GM12865 (cell line): ENCODE measurements around the gene BARX2.

Source experiments
- DNase-seq: peaks from one replicate; pipeline ENCODE4 v3.0.0; 2010; ENCODE audit warnings: low read depth
- H3K4me3 ChIP-seq: 2 replicates; pipeline ENCODE4 v1.5.1; 2011; ENCODE audit warnings: mild to moderate bottlenecking, low read depth, low read length, control low read depth
- TF ChIP-seq, protein P1 (sequence below): IDR thresholded peaks from 2 replicates; pipeline ENCODE4 v1.5.1; 2011; ENCODE audit warnings: low read length, control low read depth, low read depth, inconsistent platforms; ENCODE audit not compliant: insufficient read depth; ENCODE audit errors: missing control alignments

The BARX2 gene

DNA sequence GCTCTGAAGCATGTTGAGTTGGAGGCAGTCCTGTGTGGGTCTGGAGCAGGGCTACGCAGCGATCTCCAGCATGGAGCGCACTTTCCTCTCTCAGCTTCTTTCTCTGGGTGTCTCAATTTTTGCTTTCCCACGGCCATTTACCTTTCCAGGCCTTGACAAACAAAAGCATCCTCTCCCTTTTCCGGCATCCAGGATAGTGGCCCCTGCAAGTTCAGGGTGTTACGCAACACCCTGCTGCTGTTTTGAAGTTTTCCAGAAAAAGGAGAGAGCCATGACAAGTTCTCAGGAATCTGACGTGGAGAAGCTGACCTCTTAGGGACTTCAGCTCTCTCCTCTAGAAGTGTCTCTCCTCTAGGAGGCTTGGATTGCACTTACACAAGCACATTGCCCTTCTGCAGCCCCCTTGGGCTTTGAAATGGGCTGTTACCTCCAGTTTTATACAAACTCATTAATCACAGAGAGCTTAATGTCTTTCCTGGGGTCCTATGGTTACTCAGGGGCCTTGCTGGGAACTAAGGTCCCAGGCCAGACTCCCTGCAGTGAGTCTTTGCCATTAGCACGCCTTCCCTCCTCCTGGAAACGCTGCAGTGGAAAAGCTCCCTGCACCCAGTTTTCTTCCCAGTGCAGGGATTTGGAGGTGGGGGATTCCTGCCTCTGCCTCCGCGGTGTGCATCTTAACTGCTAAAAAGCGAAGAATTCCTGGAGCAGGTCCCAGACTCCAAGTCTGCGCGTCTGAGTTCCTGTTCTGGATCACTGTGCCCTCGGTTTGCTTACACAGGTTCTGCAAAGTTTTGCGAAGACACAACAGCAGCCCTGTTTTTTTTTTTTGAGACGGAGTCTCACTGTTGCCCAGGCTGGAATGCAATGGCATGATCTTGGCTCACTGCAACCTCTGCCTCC is 80.4 kb downstream of the BARX2 start:
- DNase-seq: no peak
- no peak overlapping the region for H3K4me3 ChIP-seq
- TF ChIP-seq, protein P1, sequence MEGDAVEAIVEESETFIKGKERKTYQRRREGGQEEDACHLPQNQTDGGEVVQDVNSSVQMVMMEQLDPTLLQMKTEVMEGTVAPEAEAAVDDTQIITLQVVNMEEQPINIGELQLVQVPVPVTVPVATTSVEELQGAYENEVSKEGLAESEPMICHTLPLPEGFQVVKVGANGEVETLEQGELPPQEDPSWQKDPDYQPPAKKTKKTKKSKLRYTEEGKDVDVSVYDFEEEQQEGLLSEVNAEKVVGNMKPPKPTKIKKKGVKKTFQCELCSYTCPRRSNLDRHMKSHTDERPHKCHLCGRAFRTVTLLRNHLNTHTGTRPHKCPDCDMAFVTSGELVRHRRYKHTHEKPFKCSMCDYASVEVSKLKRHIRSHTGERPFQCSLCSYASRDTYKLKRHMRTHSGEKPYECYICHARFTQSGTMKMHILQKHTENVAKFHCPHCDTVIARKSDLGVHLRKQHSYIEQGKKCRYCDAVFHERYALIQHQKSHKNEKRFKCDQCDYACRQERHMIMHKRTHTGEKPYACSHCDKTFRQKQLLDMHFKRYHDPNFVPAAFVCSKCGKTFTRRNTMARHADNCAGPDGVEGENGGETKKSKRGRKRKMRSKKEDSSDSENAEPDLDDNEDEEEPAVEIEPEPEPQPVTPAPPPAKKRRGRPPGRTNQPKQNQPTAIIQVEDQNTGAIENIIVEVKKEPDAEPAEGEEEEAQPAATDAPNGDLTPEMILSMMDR: no peak

DNA sequence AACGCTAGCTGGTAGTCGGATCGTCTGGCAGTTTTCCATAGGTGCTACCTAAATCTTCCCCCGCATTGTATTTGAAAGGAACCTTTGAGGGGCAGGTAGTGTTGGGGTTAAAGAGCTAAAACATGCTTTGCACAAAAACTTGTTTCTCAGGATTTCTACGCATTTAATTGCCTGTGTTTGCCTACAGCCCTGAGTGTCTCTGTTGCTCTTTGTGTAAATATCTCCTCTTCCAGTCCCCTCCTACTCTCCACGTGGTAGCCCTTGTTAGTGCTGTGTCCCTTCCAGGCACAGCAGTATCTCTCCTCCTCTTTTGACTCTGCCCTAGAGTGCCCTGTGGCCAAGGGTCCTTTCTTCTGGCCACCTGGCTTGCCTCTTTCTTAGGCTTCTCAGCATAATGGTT is 81.7 kb downstream of the BARX2 start:
- H3K4me3 ChIP-seq: no peak overlapping the region
- TF ChIP-seq, protein P1: no peak
- DNase-seq: no peak

DNA sequence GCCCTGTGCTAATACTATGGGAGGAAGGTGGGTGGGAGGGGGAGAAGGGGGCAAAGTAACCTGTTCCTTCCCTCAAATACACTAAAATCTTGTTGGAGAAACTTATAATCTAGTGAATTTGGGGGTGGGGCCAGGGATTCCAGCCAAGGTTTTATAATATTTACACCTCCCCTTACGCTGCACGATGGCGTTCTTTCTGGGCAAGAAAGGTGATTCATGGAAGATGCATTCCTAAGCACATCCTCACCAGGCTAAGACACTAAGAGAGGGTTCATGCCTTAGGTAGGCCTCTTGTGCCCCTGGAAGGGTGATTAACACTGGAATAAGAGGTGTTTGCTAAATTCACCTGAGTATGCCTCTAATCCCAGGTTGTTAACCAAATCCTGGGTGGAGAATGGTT is 82.6 kb downstream of the BARX2 start:
- no peak overlapping the region for H3K4me3 ChIP-seq
- DNase-seq: no peak
- TF ChIP-seq, protein P1: no peak

DNA sequence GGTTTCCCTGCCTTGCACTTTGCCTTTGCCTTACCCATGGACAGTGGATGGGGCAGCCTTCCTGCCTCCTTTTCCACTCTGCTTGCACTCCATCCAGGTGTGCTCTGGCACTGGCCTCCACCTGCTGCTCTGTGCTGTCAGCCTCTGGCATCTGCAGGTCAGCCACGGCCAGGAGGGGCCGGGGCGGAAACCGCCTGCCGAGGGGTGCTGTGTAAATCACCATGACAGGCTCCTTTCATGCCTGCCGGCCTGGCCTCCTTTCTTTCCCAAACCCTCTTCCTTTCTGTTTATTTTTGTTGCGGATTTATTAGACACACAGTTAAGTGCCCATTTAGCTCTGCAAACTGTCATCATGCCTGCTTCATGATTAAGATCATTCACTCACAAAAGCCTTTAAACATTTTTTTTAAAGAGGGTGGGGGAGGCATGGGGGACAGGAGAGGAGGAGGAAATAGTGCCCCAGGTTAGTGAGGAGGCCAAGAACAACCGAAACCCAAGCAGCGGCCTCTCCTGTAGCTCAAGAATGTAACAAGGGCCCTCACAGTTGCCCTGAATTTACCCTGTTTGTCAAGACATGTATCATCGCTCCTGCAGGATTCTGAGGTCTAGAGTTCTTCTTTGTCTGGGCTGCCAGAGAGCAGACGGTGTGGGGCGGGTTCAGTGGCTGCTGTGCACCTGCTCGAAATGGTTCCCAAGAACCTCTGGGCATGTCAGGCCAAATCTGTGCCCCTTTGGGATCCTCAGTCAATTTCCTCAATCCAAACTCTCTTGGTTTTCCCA is 83.3 kb downstream of the BARX2 start:
- H3K4me3 ChIP-seq: no peak overlapping the region
- TF ChIP-seq, protein P1: no peak
- DNase-seq: no peak

DNA sequence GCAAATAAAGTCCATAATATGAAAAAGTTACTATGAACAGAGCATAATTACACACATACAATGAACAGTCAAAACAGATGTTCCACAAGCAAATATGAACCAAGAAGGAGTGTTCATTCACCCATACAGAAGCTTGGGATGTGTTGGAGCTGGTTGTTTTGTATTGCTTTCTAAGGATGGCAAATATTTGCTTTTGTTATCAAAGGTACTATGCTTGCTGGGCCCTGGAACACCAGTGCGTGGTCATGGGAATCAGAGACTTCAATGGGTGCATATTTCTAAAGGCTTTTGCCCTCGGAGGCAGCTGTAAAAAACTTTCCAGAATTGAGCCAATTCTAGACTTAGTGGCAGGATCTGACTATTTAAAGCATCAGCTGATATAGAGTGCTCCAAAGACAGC is 85.1 kb downstream of the BARX2 start:
- no peak overlapping the region for H3K4me3 ChIP-seq
- TF ChIP-seq, protein P1: no peak
- no peak for DNase-seq

DNA sequence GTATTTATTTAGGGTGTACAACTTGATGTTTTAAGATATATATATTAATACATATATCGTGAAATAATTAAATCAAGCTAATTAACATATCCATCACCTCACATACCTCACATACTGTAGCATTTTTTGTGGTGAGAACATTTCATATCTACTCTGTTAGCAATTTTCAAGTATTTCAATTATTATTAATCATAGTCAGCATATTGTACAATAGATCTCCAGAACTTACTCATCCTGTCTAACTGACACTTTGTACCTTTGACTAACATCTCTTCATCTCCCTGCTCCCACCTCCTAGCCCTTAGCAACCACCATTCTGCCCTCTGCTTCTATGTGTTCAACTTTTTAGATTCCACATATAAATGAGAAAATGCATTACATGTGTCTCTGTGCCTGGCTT is 108.4 kb downstream of the BARX2 start:
- no peak overlapping the region for H3K4me3 ChIP-seq
- DNase-seq: no peak
- TF ChIP-seq, protein P1: no peak
